GM19452 (cell line): ENCODE measurements around the gene RPUSD1.
"Not testable (repeated sequence)": the region's sequence is repeated elsewhere in the genome, so short reads cannot be mapped to it uniquely, and the experiment has no call there.

ENCODE experiments used
- ATAC-seq: cut with Tn5 transposase; IDR thresholded peaks from one replicate; pipeline ENCODE4 v1.9.1; 2021; ENCODE audit not compliant: unreplicated experiment

Gene RPUSD1

GRCh38 chr16:751152-752006 lies 36.8 kb downstream of the RPUSD1 start:
- no peak for ATAC-seq

DNA sequence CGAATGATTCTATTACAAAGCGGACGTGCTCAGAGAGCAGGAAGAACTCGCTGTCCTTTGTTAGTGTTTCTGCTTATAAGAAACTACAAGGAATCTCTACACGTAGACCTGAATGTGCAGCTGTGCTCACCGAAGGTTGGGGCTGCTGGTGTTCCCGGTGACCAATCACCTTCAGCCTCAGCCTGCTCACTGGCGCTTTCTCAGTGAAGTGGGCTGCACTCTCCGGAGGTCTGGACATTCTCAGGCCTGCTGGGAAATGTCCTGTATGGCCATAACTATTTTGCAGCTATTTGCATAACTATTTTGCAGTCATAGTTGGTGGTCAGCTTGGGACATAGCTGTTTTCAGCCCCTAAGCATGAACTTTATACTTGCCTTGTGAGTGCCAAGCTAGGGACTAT lies 37.7 kb downstream of the RPUSD1 start:
- ATAC-seq = no peak

DNA sequence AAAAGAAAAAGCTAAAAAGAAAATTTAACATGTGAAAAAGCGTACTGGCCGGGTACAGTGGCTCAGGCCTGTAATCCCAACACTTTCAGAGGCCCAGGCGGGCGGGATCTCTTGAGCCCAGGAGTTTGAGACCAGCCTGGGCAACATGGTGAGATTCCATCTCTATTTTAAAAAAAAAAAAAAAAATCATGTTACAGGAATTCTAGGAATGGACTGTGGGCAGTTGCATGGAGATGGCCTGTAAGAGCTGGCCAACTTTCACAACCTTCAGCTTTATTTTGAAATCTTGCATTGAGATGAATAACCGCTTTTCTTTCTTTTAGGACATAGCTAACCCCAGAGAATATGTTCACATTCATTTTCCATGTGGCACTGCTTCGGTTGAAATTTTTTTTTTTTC lies 39.2 kb downstream of the RPUSD1 start:
- ATAC-seq = no peak

GRCh38 chr16:747978-748746 lies 40.0 kb downstream of the RPUSD1 start:
- no peak for ATAC-seq

- ATAC-seq = no peak
These were observed 41.5 kb downstream of the RPUSD1 start for GRCh38 chr16:746637-747036.

DNA sequence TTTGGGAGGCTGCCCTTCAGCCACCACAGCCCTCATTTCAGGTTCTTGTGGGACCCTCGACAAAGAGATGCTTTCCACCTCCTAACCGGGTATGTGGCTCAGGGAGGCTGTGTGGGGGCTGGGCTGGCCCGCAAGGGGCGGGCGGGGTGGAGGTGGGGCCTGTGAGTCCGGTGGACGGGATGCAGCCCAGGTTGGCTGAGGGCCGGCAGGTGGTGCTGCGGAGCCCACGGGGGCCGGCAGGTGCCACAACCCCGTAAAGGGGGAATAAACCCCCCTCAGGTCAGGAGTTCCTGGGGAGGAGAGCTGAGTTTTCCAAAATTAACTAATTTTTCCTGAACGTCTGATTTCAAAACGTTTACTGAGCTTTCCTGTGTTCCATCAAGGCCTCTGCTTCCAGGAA lies 42.4 kb downstream of the RPUSD1 start:
- ATAC-seq = no peak

- no peak for ATAC-seq
These were observed 44.2 kb downstream of the RPUSD1 start for GRCh38 chr16:743794-744500.

DNA sequence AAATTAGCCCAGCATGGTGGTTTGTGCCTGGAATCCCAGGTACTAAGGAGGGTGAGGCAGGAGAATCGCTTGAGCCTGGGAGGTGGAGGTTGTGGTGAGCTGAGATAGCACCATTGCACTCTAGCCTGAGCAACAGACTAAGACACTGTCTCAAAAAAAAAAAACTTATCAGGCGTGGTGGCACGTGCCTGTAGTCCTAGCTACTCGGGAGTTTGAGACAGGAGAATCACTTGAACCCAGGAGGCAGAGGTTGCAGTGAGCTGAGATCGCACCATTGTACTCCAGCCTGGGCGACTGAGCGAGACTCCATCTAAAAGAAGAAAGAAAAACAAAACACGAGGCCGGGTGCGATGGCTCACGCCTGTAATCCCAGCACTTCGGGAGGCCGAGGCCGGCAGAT lies 45.3 kb downstream of the RPUSD1 start:
- ATAC-seq = not testable (repeated sequence)

DNA sequence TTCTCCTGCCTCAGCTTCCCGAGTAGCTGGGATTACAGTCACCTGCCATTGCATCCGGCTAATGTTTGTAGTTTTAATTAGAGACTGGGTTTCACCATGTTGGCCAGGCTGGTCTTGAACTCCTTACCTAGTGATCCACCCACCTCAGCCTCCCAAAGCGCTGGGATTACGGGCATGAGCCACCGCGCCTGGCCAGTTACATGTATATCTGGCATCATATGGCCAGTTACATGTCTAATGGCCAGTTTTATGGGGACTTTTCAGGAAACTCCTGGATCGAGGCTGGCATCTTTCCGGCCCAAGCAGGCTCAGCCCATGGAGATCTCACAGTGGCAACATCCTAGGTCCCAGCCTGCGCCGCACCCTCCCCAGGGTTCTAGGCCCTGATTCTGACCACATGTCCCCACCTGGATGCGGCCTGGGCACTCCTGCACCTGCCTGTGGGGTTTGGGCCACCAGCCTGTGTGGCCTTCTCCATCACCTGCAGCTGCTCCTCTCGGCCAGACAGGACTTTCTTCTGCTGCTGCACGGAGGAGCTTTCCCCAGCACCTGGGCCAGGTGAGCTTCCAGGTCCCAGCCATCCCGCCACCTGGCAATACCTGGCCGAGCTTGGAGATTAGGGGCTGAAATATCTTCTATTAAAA lies 46.1 kb downstream of the RPUSD1 start:
- ATAC-seq = no peak

DNA sequence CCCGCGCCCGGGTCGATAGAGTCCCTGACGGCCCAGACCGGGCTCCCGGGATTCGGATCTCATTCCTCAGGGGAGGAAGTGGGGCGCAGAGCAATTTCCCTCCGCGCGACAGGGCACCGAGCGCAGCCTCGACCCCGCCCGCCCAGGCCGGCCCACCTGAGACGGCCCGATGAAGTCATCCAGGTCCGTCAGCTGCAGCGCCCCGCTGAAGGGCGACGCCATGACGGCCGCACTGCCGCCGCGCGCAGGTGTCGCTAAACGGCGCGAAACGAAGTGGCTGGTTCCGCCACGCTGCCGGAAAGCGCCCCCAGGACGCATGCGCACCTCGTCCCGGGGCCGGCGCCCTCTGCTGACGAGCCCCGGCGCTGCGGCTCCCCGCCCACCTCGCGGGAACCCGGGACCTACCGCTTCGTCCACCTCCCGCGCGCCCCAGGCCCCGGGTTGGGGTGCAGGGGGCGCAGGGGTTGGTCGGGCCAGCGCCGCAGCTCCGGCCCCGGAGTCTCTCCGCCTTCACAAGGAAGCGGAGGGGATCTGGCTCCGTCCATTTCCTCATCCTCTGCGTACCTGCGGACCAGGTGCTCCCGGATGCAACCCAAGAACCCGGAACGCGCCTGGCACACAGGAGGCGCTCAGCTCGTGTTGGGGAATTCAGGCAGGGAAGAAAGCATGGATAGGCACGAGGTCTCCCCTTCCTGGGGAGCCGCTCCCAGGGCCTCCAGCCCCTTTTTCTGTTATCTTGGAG lies 47.2 kb downstream of the RPUSD1 start, which contains the start of gene CIAO3:
CIAO3 (minus strand) TSS at position 234 of the 742 bp plus-strand sequence; CDS start at position 222, 12 bp downstream.
- ATAC-seq = peak; percentile 71

- peak; percentile 8 for ATAC-seq
These were observed 47.8 kb downstream of the RPUSD1 start for GRCh38 chr16:740459-740763.

- no peak for ATAC-seq
These were observed 48.4 kb downstream of the RPUSD1 start for GRCh38 chr16:739560-740458.

GRCh38 chr16:736936-737481 lies 51.2 kb downstream of the RPUSD1 start:
- ATAC-seq = no peak

- no peak for ATAC-seq
These were observed 52.2 kb downstream of the RPUSD1 start for GRCh38 chr16:735982-736453.

GRCh38 chr16:734981-735881 lies 53.0 kb downstream of the RPUSD1 start:
- ATAC-seq = no peak
